HFFc6 (cell line): ENCODE results near the gene AP2A1. TPM values are rescaled to one million over a fixed set of nuclear protein-coding genes. Genes with fewer than 3 reads are reported as not detected.

ENCODE experiments used
- DNase-seq: peaks from one replicate; pipeline ENCODE4 v3.0.0-alpha.2; 2018
- H3K27ac Mint-ChIP-seq: 2 replicates; pipeline ENCODE4 v1.8.0; 2020; ENCODE audit warnings: mild to moderate bottlenecking, mixed read lengths
- H3K27me3 Mint-ChIP-seq: 2 replicates; pipeline ENCODE4 v1.8.0; 2021; ENCODE audit warnings: mild to moderate bottlenecking, moderate library complexity, mixed read lengths; ENCODE audit not compliant: insufficient read depth
- H3K36me3 Mint-ChIP-seq: 2 replicates; pipeline ENCODE4 v1.8.0; 2021; ENCODE audit warnings: low read depth, mixed read lengths
- H3K4me1 Mint-ChIP-seq: 2 replicates; pipeline ENCODE4 v1.8.0; 2020; ENCODE audit warnings: low read depth, mixed read lengths
- H3K4me3 Mint-ChIP-seq: 2 replicates; pipeline ENCODE4 v1.8.0; 2020; ENCODE audit warnings: mild to moderate bottlenecking, moderate library complexity, mixed read lengths
- H3K9me3 Mint-ChIP-seq: 2 replicates; pipeline ENCODE4 v1.8.0; 2020; ENCODE audit warnings: mild to moderate bottlenecking, mixed read lengths
- CTCF ChIP-seq: fragments of 200-600 bp; sonication (generic); IDR thresholded peaks from 2 replicates; pipeline ENCODE4 v1.5.0; 2021; ENCODE audit warnings: antibody characterized with exemption, mild to moderate bottlenecking
- total RNA-seq, 6 experiments: library from RNA; stranded (reverse); fragmentation: NEBNext Ultra II Directional; extraction: Animal tissue kit (Norgen Biotek cat#: 25700); gene quantifications; 2 replicates in 1 of 6; 3 replicates in 5 of 6; pipeline ENCODE4 v1.2.3, GENCODE V29; 2021

AP2A1 gene
- total RNA-seq, 6 experiments from 2014 or later: 145 to 177 (median 162) TPM

- Mint-ChIP-seq H3K27ac (peak overlapping the region; percentile 74), H3K27me3 (peaks cover 2% of the 10 kb centered on the region), H3K4me1 (peaks cover 7% of the 10 kb centered on the region), H3K36me3 (peaks cover 27% of the 10 kb centered on the region), H3K4me3 (no peak overlapping the region), H3K9me3 (no peaks in the 10 kb centered on the region)
- peak; percentile 73 for DNase-seq
- TF ChIP-seq CTCF: no peak
Measured at GRCh38 chr19:49793561-49793840, 26.7 kb downstream of the AP2A1 start.

- peaks cover 7% of the 10 kb centered on the region for H3K4me1 Mint-ChIP-seq
- no peak overlapping the region for H3K27ac Mint-ChIP-seq
- TF ChIP-seq CTCF: no peak
- peaks cover 28% of the 10 kb centered on the region for H3K36me3 Mint-ChIP-seq
- no peak for DNase-seq
- H3K4me3 Mint-ChIP-seq: no peak overlapping the region
- H3K27me3 Mint-ChIP-seq: no peaks in the 10 kb centered on the region; the same call in 1 of the 2 replicates
- H3K9me3 Mint-ChIP-seq: no peaks in the 10 kb centered on the region
Measured at GRCh38 chr19:49795615-49796014, 28.8 kb downstream of the AP2A1 start.

- no peak for TF ChIP-seq CTCF
- peaks cover 8% of the 10 kb centered on the region for H3K4me1 Mint-ChIP-seq
- H3K27me3 Mint-ChIP-seq: no peaks in the 10 kb centered on the region; the same call in 1 of the 2 replicates
- no peak for DNase-seq
- H3K36me3 Mint-ChIP-seq: peaks cover 33% of the 10 kb centered on the region
- no peaks in the 10 kb centered on the region for H3K9me3 Mint-ChIP-seq
- H3K27ac Mint-ChIP-seq: no peak overlapping the region
- no peak overlapping the region for H3K4me3 Mint-ChIP-seq
Measured at GRCh38 chr19:49798574-49798973, 31.8 kb downstream of the AP2A1 start.

- DNase-seq: no peak
- TF ChIP-seq CTCF: no peak
- peaks cover 29% of the 10 kb centered on the region for H3K36me3 Mint-ChIP-seq
- H3K4me3 Mint-ChIP-seq: no peak overlapping the region
- no peaks in the 10 kb centered on the region; the same call in 1 of the 2 replicates for H3K27me3 Mint-ChIP-seq
- peaks cover 6% of the 10 kb centered on the region for H3K4me1 Mint-ChIP-seq
- no peak overlapping the region for H3K27ac Mint-ChIP-seq
- no peaks in the 10 kb centered on the region for H3K9me3 Mint-ChIP-seq
Measured at GRCh38 chr19:49799271-49799797, 32.5 kb downstream of the AP2A1 start.

- no peak for DNase-seq
- no peaks in the 10 kb centered on the region; the same call in 1 of the 2 replicates for H3K27me3 Mint-ChIP-seq
- no peak overlapping the region for H3K4me3 Mint-ChIP-seq
- no peak overlapping the region for H3K27ac Mint-ChIP-seq
- TF ChIP-seq CTCF: peak; percentile 40
- peaks cover 6% of the 10 kb centered on the region for H3K4me1 Mint-ChIP-seq
- H3K9me3 Mint-ChIP-seq: no peaks in the 10 kb centered on the region
- peaks cover 26% of the 10 kb centered on the region for H3K36me3 Mint-ChIP-seq
Measured at GRCh38 chr19:49799798-49800376, 33.1 kb downstream of the AP2A1 start.
